Stimulated activated CD4-positive, alpha-beta T cell treated with anti-CD3 and anti-CD28 coated beads, Interleukin-12 subunit alpha, Interleukin-12 subunit beta, amount 100 ng/mL, for 24 hours (primary cell): Measurements from ENCODE around the gene LIAS.
"Not testable (repeated sequence)": the region's sequence is repeated elsewhere in the genome, so short reads cannot be mapped to it uniquely, and the experiment has no call there.

ENCODE experiments used
- DNase-seq, 2 experiments: peaks; one replicate each; pipeline ENCODE4 v3.0.0-alpha.2; 2020; ENCODE audit warnings: low read depth in 2 of 2

Gene LIAS

DNA sequence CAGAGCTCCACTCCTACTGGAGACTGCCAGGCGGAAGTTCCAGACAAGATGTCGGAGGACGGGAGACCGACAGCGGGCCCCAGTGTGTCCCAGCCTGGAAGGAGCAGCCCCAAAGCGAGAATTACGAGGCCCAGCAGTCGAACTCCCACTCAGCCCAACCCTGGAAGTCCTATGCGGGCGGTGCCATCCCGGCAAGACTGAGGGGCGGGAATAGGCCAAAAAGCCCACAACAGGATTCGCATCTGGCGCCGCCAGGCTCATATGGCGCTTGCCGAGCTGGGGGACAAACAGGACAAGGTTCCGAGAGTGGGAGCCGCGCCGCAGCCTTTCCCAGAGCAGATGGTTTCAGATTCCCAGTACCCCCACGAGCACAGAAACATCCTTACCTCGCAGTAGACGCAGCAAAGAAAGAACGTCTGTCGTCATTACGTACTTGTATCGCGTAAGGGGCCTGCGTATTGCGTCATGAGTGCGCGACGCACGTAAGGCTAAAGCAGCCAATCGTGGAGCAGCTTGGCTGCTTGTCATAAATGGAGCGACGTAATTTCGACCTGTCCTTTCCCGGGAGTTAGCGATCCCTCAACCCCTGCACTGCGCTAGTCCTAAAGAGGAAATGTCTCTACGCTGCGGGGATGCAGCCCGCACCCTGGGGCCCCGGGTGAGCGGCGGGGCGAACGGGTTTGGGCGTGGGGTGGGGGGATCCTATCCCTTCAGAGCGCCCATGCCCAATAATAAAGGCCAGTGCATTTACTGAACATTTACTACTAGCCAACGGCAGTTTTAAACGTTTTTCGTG is at the start of gene LIAS, which contains the start of gene RPL9:
LIAS (plus strand) TSS at position 552 of the 796 bp plus-strand sequence; CDS start at position 614, 62 bp downstream.
RPL9 (minus strand) TSS at position 418 of the 796 bp plus-strand sequence. CDS start 483 bp downstream, outside the sequence.
- DNase-seq, result peak; percentile 90 to 91

DNA sequence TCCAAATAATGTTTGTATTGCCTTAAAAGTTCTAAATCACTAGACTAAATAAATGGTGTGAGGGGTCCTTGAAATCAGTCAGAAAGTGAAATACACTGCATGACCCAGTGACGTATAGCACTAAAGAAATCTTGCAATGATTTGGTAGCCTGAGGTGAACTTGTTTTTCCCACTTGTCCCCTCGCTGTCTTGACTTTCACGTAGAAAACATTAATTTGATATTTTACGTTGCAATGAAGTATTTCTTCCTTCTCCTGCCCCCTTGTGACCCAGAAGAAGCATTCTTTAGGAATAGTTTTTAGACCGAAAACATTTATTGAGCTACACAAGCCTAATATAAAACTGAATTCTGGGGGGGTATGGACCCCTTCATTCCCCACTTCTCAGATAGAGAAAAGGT is 48.4 kb upstream of the LIAS start:
- DNase-seq, result no peak

DNA sequence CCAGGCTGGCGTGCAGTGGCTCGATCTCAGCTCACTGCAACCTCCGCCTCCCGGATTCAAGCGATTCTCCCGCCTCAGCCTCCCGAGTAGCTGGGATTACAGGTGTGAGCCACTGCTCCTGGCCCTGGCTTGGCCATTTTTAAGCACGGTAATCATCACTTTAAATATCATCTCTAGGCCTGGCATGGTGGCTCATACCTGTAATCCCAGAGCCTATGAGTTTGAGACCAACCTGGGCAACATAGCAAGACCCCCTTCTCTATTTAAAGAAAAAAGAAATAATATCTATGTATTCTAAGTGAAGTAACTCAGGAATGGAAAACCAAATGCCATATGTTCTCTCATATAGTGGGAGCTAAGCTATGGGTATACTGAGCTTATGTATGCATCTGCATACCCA is 47.3 kb upstream of the LIAS start:
- not testable (repeated sequence) for DNase-seq

DNA sequence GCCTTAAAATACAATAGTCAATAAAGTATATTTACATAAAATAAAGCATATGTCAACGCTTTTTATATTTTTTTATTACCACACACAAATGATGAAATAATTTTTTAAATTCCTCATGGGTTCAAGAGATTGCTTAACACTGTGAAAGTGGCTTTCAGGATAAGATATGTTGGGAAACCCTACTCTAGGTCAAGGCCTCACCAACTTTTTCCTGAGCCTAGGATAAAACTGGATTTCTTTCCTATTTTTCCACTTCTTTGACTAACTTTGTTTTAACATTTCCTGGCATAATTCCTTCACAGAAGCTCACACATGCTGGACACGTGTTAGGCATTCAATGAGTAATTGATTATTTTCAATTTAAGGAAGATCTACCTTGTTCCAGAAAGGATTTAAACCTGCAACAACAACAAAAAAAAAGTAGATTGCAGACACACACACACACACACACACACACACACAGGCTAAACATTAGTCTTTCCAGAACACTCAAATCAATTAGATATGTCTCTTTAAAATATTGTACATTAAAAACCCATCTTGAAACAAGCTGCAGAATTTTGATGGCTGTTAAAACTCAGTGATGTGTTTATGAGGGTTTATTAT is 43.1 kb upstream of the LIAS start:
- no peak for DNase-seq

DNA sequence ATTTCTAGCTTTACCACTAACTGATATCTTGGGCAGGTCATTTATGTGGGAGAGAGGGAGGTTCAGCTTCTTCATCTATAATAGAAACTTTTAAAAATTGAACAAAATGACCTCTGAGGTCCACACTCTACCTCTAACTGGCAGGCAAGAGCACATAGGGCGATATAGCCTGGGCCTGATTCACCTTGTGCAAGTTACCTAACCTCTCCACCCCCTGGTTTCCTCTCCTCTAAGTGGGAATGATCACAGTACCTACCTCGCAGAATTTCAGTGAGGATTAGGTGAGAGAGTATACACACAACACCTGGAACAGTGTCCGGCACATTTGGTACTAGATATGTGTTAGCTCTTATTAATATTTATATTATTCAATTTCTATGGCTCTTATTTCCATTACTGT is 36.6 kb upstream of the LIAS start:
- no peak for DNase-seq

DNA sequence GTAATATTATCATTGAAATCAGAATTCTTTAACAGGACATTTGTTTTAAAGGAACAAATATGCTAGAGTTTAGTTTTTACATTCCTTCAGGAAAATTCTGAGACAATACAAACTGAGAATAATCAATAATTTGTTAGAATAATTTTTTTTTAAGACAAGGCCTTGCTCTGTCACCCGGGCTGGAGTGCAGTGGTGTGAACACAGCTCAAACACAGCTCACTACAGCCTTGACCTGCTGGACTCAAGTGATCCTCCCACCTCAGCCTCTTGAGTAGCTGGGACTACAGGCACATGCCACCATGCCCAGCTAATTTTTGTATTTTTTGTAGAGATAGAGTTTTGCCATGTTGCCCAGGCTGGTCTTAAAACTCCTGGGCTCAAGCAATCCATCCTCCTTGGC is 33.6 kb upstream of the LIAS start:
- not testable (repeated sequence) for DNase-seq

DNA sequence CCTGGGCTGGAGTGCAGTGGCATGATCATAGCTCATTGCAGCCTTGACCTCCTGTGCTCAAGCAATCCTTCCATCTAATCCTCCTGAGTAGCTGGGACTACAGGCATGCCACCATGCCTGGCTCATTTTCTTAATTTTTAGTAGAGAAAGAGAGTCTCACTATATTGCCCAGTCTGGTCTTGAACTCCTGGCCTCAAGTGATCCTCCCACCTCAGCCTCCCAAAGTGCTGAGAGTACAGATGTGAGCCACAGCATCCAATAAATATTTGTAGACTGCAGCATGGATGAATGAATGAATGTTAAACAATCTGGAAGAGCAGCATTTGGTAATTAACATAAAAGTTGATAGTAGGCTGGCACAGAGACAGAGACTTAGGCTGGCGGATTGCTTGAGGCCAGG is 32.1 kb upstream of the LIAS start:
- DNase-seq, result no peak

DNA sequence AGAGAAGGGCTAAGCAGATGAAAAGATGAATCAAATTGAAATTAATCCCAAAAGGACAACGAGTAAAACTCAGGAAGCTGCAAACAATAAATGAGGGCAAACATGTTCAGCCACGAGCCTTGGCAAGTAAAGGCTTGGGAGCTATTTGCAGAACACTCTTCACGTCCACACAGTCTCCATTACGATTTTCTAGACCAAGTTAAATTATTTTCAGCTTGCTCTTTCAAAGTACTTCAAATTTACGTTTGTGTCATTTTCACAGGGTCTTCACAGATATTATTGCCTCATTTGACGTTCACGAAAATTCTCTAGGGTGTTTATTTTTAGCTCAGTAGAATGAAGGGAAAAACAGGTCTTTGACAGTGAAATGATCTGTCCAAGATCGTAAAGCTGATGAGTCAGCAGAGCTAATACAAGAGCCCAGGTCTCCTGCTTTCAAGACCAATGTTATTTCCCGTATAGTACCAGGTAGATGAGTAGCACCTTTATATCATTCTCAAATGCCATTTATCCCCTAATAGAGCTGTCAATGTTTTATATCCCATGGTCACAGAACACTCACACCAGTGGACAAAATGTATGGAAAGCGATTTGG is 31.2 kb upstream of the LIAS start:
- no peak for DNase-seq

DNA sequence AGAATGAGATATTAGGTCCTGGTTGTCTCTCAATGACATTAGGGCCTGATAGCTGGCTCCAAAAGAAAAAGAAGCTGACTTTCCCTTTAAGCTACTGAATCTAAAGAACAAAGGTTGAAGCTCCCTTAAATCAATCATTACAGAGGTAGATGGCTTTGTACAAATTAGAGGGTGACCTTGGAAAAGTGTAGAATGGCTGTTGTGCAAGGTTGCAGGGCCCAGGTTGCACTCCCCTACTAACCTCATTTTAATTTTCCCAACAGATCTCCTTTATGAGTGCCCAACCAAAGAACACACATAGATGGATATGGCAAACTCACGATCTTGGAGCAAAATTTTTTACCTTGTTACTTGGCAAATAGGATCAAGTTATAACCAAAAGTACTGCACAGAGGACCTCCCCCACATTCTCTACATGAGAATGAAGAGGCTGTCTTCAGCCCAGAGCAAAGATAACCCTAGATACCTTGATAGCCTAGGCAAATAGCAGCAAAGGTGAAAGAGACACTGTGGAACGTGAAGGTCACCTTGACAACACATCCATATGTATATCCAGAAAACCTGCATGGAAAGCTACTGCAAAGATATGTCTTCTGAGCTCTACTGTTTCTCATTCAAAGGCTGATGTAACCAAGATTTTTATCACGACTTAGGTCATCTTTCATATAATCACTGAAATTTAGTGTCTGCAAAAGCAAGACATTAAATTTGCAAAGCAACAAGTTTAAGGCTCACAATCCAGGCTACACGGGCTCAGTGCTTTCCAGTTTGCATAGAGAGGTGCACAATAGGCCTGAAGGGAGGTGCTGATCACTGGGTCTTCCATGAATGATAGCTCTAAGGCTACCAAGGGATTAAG is 29.2 kb upstream of the LIAS start:
- DNase-seq, result no peak

DNA sequence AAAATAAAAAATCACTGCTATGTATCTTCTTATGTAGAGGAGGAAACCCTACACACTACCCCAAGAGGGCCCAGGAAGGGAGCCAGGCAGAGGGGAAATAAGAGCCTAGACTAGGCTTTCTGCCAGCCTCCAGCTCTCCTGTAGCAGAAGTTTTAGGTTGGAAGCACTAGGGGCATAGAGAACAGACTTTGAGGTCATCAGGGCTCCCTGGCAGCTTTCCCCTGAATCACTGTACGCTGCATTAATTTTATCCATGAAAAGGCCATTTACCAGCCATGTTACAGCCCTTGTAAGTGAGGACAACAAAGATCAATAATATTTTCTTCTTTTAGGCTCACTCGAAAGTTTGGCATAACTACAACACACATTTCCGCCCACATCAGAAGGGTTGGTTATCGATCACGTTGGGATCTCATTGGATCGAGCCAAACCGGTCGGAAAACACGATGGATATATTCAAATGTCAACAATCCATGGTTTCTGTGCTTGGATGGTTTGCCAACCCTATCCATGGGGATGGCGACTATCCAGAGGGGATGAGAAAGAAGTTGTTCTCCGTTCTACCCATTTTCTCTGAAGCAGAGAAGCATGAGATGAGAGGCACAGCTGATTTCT is 24.9 kb upstream of the LIAS start:
- no peak for DNase-seq

DNA sequence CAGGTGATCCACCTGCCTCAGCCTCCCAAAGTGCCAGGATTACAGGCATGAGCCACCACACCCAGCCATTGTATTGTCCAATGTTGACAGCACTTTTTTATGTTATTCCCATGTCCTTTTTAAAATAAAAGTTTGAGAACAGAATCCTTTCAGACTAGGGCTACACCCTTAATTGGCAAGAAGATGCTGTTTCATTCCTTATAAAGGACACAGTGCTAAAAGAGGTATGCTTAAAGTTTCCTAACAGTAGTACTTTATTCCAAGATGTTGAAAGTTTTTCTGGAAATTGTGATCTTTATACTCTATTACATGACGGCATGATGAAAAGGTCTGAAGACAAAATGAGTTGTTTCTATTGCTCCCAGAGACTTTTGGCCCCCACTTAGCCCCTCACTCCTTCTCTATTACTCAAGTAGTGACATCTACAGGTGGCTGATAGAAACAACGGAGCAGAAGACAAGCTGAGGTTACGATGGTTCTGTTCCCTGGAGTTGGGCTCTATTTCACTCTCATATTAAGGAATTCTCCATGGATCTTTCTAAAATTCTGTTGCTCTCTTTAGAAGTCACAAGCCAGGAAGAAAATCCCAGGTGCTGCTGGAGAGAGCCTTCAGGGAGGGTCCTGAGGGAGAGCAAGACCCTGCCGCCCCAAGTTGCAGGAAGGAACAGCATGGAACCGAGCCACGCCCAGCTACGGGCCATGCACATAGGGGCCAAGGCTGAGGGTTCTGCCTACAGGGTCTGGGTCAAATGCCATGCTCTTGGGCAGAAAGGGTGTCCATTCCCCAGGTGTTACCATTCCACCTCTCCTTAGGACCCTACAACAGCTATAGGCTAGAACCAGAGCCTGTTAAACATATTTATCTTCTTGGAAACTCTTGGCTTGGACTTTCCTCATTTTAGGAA is 22.9 kb upstream of the LIAS start:
- DNase-seq, result no peak

DNA sequence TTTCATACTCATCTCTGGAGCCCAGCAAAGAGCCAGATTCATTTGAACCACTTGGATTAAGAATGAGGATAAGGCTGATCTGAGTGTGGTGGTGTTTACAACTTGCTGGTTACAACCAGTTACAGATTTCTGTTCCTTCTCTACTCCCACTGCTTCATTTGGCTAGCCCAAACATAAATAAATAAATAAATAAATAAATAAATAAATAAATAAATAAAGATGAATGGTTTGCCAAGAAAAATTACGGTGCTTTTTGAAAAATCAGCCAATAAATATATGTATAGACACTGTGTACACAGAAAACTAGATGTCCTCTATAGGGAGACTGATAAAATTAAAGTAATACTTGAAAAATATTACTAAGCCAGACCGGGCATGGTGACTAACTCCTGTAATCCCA is 17.3 kb upstream of the LIAS start:
- DNase-seq, result no peak

DNA sequence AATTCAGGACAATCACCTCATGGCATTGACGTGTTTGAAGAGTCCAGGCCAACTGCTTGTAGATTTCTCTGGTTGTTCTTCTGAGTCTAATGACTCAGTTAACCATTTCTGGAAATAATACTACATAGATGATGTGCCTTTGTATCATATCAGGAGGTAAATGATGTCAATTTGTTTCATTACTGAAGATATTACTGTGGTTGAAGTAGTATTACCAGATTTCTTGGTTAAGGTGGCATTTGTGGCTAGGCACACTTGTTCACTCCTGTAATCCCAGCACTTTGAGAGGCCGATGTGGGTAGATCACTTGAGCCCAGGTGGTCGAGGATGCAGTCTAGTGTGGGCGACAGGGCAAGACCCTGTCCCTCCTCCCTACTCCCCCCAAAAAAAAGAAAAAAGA is 15.9 kb upstream of the LIAS start:
- DNase-seq, result no peak

DNA sequence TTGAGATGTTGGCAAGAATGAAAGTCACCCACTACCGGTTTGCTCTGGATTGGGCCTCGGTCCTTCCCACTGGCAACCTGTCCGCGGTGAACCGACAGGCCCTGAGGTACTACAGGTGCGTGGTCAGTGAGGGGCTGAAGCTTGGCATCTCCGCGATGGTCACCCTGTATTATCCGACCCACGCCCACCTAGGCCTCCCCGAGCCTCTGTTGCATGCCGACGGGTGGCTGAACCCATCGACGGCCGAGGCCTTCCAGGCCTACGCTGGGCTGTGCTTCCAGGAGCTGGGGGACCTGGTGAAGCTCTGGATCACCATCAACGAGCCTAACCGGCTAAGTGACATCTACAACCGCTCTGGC is 12.4 kb upstream of the LIAS start:
- DNase-seq, result no peak

DNA sequence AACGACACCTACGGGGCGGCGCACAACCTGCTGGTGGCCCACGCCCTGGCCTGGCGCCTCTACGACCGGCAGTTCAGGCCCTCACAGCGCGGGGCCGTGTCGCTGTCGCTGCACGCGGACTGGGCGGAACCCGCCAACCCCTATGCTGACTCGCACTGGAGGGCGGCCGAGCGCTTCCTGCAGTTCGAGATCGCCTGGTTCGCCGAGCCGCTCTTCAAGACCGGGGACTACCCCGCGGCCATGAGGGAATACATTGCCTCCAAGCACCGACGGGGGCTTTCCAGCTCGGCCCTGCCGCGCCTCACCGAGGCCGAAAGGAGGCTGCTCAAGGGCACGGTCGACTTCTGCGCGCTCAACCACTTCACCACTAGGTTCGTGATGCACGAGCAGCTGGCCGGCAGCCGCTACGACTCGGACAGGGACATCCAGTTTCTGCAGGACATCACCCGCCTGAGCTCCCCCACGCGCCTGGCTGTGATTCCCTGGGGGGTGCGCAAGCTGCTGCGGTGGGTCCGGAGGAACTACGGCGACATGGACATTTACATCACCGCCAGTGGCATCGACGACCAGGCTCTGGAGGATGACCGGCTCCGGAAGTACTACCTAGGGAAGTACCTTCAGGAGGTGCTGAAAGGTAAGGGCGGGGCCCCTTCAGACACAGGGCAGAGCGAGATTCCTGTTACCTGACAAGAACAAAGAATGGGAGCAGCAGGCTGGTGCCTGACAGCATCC is 11.8 kb upstream of the LIAS start:
- DNase-seq, result peak in 1 of 2 experiments; percentile 26

DNA sequence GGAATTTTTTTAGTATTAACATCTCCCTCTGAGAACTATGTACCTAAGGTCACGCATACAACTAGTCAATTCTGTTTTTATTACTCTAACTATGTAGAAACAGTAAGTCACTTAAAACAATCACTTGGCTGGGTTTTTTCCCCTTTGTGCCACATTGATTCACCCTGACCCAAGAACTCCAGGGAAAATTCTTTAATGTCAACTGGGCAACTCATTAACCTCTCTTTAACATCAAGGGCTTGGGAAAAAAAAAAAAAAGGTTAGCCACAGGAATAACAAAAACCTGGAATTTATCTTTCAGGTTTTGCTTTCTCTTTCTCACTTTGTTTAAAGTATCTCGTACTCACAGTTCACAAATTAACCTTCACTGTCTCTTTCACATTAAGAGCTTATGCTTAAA is 8.2 kb upstream of the LIAS start:
- no peak for DNase-seq

DNA sequence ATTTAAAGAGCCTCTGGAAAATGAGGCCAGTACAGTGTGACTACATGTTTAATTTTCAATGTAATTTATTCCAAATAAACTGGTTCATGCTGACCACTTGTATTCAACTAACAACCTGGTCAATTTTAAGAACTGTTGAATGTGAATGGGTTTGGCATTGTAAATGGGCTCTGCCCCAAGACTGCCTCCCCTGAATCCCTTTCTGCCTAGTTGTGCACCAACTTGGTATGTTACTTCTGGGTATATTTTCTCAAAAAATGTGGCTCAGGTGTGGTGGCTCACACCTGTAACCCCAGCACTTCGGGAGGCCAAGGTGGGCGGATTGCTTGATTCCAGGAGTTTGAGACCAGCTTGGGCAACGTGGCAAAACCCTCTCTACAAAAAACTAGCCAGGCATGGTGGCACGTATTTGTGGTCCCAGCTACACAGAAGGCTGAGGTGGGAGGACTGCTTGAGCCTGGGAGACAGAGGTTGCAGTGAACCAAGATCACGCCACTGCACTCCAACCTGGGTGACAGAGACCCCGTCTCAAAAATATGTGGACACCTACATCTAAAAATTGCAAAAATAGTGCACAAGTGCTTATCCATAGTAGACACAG is 7.3 kb upstream of the LIAS start:
- no peak for DNase-seq

DNA sequence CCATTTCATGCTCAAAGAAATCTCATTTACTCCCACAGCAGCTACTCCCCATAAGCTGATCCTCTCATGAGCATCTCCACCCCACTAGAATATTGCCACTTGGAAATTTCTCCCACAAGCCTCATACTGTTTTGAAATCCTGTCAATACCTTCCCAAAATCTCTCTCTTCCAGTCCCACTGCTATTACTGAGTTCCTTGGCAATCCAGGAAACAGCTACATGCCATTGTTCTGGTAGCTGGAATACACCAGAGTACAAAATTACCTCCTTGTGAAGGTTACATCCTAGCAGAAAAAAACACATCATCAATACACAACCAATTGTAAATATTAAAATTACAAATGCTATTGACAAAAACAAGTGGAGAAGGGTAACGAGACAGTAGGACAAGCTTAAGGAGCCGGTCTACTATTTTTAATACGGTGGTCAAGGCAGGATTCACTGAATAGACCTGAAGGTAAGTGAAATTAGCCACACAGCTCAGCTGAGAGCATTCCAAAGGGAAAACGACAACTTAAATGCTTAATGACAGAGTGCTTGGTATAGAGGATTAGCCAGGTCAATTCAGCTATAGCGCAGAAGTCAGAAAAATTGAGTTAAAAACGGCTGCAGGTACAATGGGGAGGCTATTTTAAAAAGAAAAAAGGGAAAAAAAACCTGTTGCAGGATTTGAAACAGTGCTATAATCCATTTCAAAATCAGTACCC is 6.5 kb upstream of the LIAS start:
- no peak for DNase-seq
